ENCODE measurements around the gene ROMO1.
"Not testable (repeated sequence)": the region's sequence is repeated elsewhere in the genome, so short reads cannot be mapped to it uniquely, and the experiment has no call there.

Gene ROMO1

GRCh38 chr20:35669681-35670080 lies 29.5 kb upstream of the ROMO1 start:
- POLR2A ChIA-PET = interaction anchor here (0.7 kb wide), 1 partner anchor 73 kb away, joined by 3 read pairs; the partner anchor contains the start of gene RBM39
- TF ChIP-seq CTCF (IDR thresholded peaks at IDR 0.05; ENCODE audit: insufficient read depth, low read length, missing control alignments) = no peak
- CTCF ChIA-PET = interaction anchor here (1.6 kb wide), 1 partner anchor 51 kb away, joined by 3 read pairs; no protein-coding TSS in a partner anchor
- no peak overlapping the region for H3K4me3 ChIP-seq (ENCODE audit: low read depth, low read length)
- no peak for DNase-seq (ENCODE audit: low read depth, low spot score)

GRCh38 chr20:35673884-35674283 lies 25.3 kb upstream of the ROMO1 start:
- CTCF ChIA-PET = interaction anchor here (1.3 kb wide), 1 partner anchor 50 kb away, joined by 3 read pairs; no protein-coding TSS in a partner anchor
- POLR2A ChIA-PET = no interaction called here

GRCh38 chr20:35674921-35675320 lies 24.3 kb upstream of the ROMO1 start:
- ChIA-PET CTCF (interaction anchor here (1.6 kb wide), 1 partner anchor 8 kb away, joined by 7 read pairs; no protein-coding TSS in a partner anchor), POLR2A (no interaction called here)
- TF ChIP-seq CTCF (IDR thresholded peaks at IDR 0.05; ENCODE audit: insufficient read depth, low read length, missing control alignments) = no peak
- no peak for DNase-seq (ENCODE audit: low read depth, low spot score)
- no peak overlapping the region for H3K4me3 ChIP-seq (ENCODE audit: low read depth, low read length)

More at GRCh38 chr20:35673884-35674283, 25.3 kb upstream of the ROMO1 start:
- H3K4me3 ChIP-seq (ENCODE audit: low read depth, low read length) = no peak overlapping the region
- no peak for TF ChIP-seq CTCF (IDR thresholded peaks at IDR 0.05; ENCODE audit: insufficient read depth, low read length, missing control alignments)
- no peak for DNase-seq (ENCODE audit: low read depth, low spot score)

GRCh38 chr20:35680452-35681183 lies 18.6 kb upstream of the ROMO1 start:
- H3K4me3 ChIP-seq (ENCODE audit: low read depth, low read length) = no peak overlapping the region
- ChIA-PET CTCF (interaction anchor here (0.9 kb wide), 1 partner anchor 13 kb away, joined by 3 read pairs; no protein-coding TSS in a partner anchor), POLR2A (no interaction called here)
- no peak for DNase-seq (ENCODE audit: low read depth, low spot score)
- no peak for TF ChIP-seq CTCF (IDR thresholded peaks at IDR 0.05; ENCODE audit: insufficient read depth, low read length, missing control alignments)

- ChIA-PET POLR2A (no interaction called here), CTCF (no interaction called here)
- H3K4me3 ChIP-seq (ENCODE audit: low read depth, low read length) = no peak overlapping the region
- no peak for DNase-seq (ENCODE audit: low read depth, low spot score)
- TF ChIP-seq CTCF (IDR thresholded peaks at IDR 0.05; ENCODE audit: insufficient read depth, low read length, missing control alignments) = no peak
Observed at GRCh38 chr20:35681960-35682359, 17.2 kb upstream of the ROMO1 start.

- H3K4me3 ChIP-seq (ENCODE audit: low read depth, low read length); CTCF ChIA-PET; POLR2A ChIA-PET; DNase-seq (ENCODE audit: low read depth, low spot score): not testable (repeated sequence)
Observed at GRCh38 chr20:35685368-35685767, 13.8 kb upstream of the ROMO1 start.

GRCh38 chr20:35686872-35687271 lies 12.3 kb upstream of the ROMO1 start:
- CTCF ChIA-PET; H3K4me3 ChIP-seq (ENCODE audit: low read depth, low read length); DNase-seq (ENCODE audit: low read depth, low spot score); POLR2A ChIA-PET: not testable (repeated sequence)
- TF ChIP-seq CTCF (IDR thresholded peaks at IDR 0.05; ENCODE audit: insufficient read depth, low read length, missing control alignments) = peak; percentile 7

Data from AG04449 (cell line).